Neural progenitor cell (in vitro differentiated cells): ENCODE data around the gene SIGLEC1. TPM values are rescaled to one million over a fixed set of nuclear protein-coding genes. Genes with fewer than 3 reads are reported as not detected.

Experiments
- DNase-seq: peaks from one replicate; pipeline ENCODE4 v3.0.0-alpha.2; 2016; ENCODE audit warnings: low spot score
- H2AFZ ChIP-seq: fragments of 200-600 bp; sonication (generic); replicated peaks from 2 replicates; pipeline ENCODE4 v1.6.1; 2016; ENCODE audit warnings: antibody characterized with exemption
- H3F3A ChIP-seq: fragments of 200-600 bp; sonication (generic); 2 replicates; pipeline ENCODE4 v1.6.1; 2016; ENCODE audit warnings: antibody characterized with exemption, low read depth
- H3K27ac ChIP-seq: fragments of 200-600 bp; sonication (generic); 2 replicates; pipeline ENCODE4 v1.5.1; 2016; ENCODE audit warnings: mild to moderate bottlenecking
- H3K27me3 ChIP-seq: fragments of 200-600 bp; sonication (generic); 2 replicates; pipeline ENCODE4 v1.6.1; 2016; ENCODE audit warnings: mild to moderate bottlenecking, moderate library complexity
- H3K36me3 ChIP-seq: fragments of 200-600 bp; sonication (generic); 2 replicates; pipeline ENCODE4 v1.5.1; 2016
- H3K4me1 ChIP-seq: fragments of 200-600 bp; sonication (generic); 2 replicates; pipeline ENCODE4 v1.6.1; 2016; ENCODE audit warnings: mixed run types
- H3K4me2 ChIP-seq: fragments of 200-600 bp; sonication (generic); 2 replicates; pipeline ENCODE4 v1.6.1; 2016
- H3K4me3 ChIP-seq: fragments of 200-600 bp; sonication (generic); 2 replicates; pipeline ENCODE4 v1.5.1; 2016
- H3K79me2 ChIP-seq: fragments of 200-600 bp; sonication (generic); 2 replicates; pipeline ENCODE4 v1.6.1; 2016; ENCODE audit warnings: low read depth
- H3K9ac ChIP-seq: fragments of 200-600 bp; sonication (generic); 2 replicates; pipeline ENCODE4 v1.6.1; 2016
- H3K9me3 ChIP-seq: fragments of 200-600 bp; sonication (generic); 2 replicates; pipeline ENCODE4 v1.5.1; 2016; ENCODE audit warnings: low read depth
- H4K20me1 ChIP-seq: fragments of 200-600 bp; sonication (generic); 2 replicates; pipeline ENCODE4 v1.6.1; 2016; ENCODE audit warnings: low read depth
- H3K27ac Mint-ChIP-seq: 3 replicates; pipeline ENCODE4 v1.8.0; 2021; ENCODE audit warnings: mixed read lengths
- H3K27me3 Mint-ChIP-seq: 2 replicates; pipeline ENCODE4 v1.8.0; 2022; ENCODE audit warnings: low read depth, mild to moderate bottlenecking, inconsistent platforms, moderate library complexity, mixed read lengths; ENCODE audit not compliant: insufficient read depth
- H3K36me3 Mint-ChIP-seq: 3 replicates; pipeline ENCODE4 v1.8.0; 2021; ENCODE audit warnings: mixed read lengths
- H3K4me1 Mint-ChIP-seq: 3 replicates; pipeline ENCODE4 v1.8.0; 2021; ENCODE audit warnings: mixed read lengths
- H3K4me3 Mint-ChIP-seq: 3 replicates; pipeline ENCODE4 v1.8.0; 2021; ENCODE audit warnings: mild to moderate bottlenecking, moderate library complexity, mixed read lengths
- H3K9me3 Mint-ChIP-seq: 3 replicates; pipeline ENCODE4 v1.8.0; 2020; ENCODE audit warnings: mixed read lengths
- EZH2 ChIP-seq: fragments of 200-600 bp; sonication (generic); IDR thresholded peaks from 2 replicates; pipeline ENCODE4 v1.6.1; 2017; ENCODE audit warnings: antibody characterized with exemption, mild to moderate bottlenecking, moderate library complexity
- EZH2phosphoT487 ChIP-seq: fragments of 200-600 bp; sonication (generic); IDR thresholded peaks from 2 replicates; pipeline ENCODE4 v1.6.1; 2017; ENCODE audit warnings: antibody characterized with exemption
- total RNA-seq: library from RNA; depleted of rRNA; stranded (reverse); fragments of >200 nt; gene quantifications from 2 replicates; pipeline ENCODE4 v1.2.3, GENCODE V29; 2015; ENCODE audit warnings: low replicate concordance
- TF ChIP-seq, protein P1 (sequence below): fragments of 200-600 bp; sonication (generic); IDR thresholded peaks from 2 replicates; pipeline ENCODE4 v1.5.1; 2017; ENCODE audit warnings: antibody characterized with exemption, mild to moderate bottlenecking

The SIGLEC1 gene
- not detected in 2 replicates for total RNA-seq

- H3K4me2 ChIP-seq, result no peak within 1 kb of the TSS
- H3K4me3 ChIP-seq, result no peak within 1 kb of the TSS
- no peaks in the 10 kb centered on the region for H3K79me2 ChIP-seq
- H4K20me1 ChIP-seq, result no peaks in the 10 kb centered on the region
- no peak within 1 kb of the TSS for H2AFZ ChIP-seq
- H3K9me3 ChIP-seq, result no peaks in the 10 kb centered on the region
- H3K27ac ChIP-seq, result no peak within 1 kb of the TSS
- Mint-ChIP-seq H3K4me3 (no peak within 1 kb of the TSS), H3K27ac (no peak within 1 kb of the TSS), H3K9me3 (no peaks in the 10 kb centered on the region), H3K36me3 (no peaks in the 10 kb centered on the region), H3K4me1 (no peaks in the 10 kb centered on the region), H3K27me3 (peaks cover 6% of the 10 kb centered on the region)
- H3K9ac ChIP-seq, result no peak within 1 kb of the TSS
- no peaks in the 10 kb centered on the region for H3K4me1 ChIP-seq
- no peaks in the 10 kb centered on the region for H3K36me3 ChIP-seq
- no peak for DNase-seq
- H3F3A ChIP-seq, result no peaks in the 10 kb centered on the region
- TF ChIP-seq EZH2 (no peak), EZH2phosphoT487 (no peak)
- TF ChIP-seq, protein P1, sequence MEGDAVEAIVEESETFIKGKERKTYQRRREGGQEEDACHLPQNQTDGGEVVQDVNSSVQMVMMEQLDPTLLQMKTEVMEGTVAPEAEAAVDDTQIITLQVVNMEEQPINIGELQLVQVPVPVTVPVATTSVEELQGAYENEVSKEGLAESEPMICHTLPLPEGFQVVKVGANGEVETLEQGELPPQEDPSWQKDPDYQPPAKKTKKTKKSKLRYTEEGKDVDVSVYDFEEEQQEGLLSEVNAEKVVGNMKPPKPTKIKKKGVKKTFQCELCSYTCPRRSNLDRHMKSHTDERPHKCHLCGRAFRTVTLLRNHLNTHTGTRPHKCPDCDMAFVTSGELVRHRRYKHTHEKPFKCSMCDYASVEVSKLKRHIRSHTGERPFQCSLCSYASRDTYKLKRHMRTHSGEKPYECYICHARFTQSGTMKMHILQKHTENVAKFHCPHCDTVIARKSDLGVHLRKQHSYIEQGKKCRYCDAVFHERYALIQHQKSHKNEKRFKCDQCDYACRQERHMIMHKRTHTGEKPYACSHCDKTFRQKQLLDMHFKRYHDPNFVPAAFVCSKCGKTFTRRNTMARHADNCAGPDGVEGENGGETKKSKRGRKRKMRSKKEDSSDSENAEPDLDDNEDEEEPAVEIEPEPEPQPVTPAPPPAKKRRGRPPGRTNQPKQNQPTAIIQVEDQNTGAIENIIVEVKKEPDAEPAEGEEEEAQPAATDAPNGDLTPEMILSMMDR, result no peak
- H3K27me3 ChIP-seq, result no peaks in the 10 kb centered on the region
These were observed at the start of gene SIGLEC1 for GRCh38 chr20:3712279-3712873. Gene SIGLEC1 (minus strand): TSS chr20:3712600. CDS start chr20:3707128, 5,472 bp downstream.

DNA sequence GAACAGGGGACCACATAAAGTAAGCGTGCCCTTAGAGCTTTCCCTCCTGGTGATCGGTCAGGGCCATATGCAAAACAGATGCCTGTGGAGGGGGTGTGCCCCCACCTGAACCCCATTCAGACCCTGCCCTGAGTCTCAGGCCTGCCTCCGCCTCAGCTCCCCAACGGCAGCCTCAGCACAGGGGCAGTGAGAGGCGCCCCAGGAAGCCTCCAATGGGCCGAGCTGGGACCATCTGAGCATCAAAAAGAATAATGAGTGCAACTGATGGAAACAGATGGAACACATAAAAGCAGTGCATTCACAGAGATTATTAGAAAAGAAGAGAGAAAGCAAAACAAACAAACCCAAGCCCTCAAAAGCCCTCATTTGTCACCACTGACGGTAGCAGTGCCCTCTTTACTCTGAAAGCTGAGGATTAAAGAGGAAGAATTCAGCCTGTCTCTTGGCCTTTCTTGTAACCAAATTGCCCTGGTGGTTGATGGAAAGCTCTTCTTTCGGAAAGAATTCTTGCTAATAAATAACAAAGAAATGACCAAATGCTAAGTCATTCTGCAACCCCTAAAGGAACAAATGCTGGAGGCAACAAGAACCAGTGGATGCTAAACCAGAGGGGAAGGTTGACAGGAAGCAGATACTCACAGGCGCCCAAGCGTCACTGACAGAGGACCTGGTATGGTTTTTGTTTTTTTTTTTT, 48.4 kb upstream of the SIGLEC1 start:
- H3K27ac Mint-ChIP-seq, result no peak overlapping the region
- Histone ChIP-seq H3K9me3 (no peaks in the 10 kb centered on the region), H4K20me1 (peaks cover 6% of the 10 kb centered on the region), H3K4me3 (peak overlapping the region; percentile 16), H3K4me1 (peaks cover 28% of the 10 kb centered on the region), H2AFZ (no peak overlapping the region), H3K4me2 (peak overlapping the region; percentile 46), H3K27me3 (no peaks in the 10 kb centered on the region), H3F3A (peaks cover 16% of the 10 kb centered on the region), H3K27ac (peak overlapping the region; percentile 79), H3K36me3 (no peaks in the 10 kb centered on the region), H3K9ac (no peak overlapping the region), H3K79me2 (no peaks in the 10 kb centered on the region)
- peaks cover 19% of the 10 kb centered on the region for H3K36me3 Mint-ChIP-seq
- H3K9me3 Mint-ChIP-seq, result no peaks in the 10 kb centered on the region
- H3K4me3 Mint-ChIP-seq, result no peak overlapping the region
- H3K27me3 Mint-ChIP-seq, result peaks cover 2% of the 10 kb centered on the region
- peak; percentile 63 for DNase-seq
- TF ChIP-seq EZH2phosphoT487 (no peak), EZH2 (no peak)
- TF ChIP-seq, protein P1, result no peak
- H3K4me1 Mint-ChIP-seq, result peaks cover 10% of the 10 kb centered on the region

DNA sequence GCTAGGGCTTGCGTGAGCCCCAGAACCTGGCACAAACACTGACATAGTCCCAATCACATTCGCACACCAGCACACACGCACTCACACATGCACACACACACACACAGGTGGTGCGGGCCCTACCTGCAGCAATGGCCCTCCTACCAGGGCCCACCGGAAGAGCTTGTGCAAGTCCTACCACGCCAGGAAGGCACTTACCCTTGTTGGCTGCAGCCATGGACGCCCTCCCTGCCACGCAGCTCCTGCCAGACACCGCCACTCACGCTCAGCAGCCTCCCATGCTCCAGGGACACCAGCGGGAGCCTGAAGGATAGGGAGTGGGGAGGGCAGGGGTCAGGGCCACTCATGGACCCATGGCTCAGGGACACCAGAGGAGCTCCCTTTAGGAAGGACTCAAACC, 47.5 kb upstream of the SIGLEC1 start:
- Histone ChIP-seq H3K27me3 (no peaks in the 10 kb centered on the region), H3K4me3 (no peak overlapping the region), H3K9me3 (no peaks in the 10 kb centered on the region), H3K36me3 (no peaks in the 10 kb centered on the region), H3K4me2 (peak overlapping the region; percentile 46), H2AFZ (no peak overlapping the region), H3F3A (peaks cover 16% of the 10 kb centered on the region), H4K20me1 (no peaks in the 10 kb centered on the region), H3K27ac (peak overlapping the region; percentile 79), H3K9ac (no peak overlapping the region), H3K4me1 (peaks cover 28% of the 10 kb centered on the region), H3K79me2 (no peaks in the 10 kb centered on the region)
- TF ChIP-seq, protein P1, result no peak
- TF ChIP-seq EZH2 (no peak), EZH2phosphoT487 (no peak)
- H3K4me3 Mint-ChIP-seq, result peak overlapping the region; percentile 62
- peaks cover 2% of the 10 kb centered on the region for H3K27me3 Mint-ChIP-seq
- H3K36me3 Mint-ChIP-seq, result peaks cover 19% of the 10 kb centered on the region
- H3K9me3 Mint-ChIP-seq, result no peaks in the 10 kb centered on the region
- DNase-seq, result no peak
- peaks cover 4% of the 10 kb centered on the region for H3K4me1 Mint-ChIP-seq
- peak overlapping the region; percentile 91 for H3K27ac Mint-ChIP-seq
